Activated CD4-positive, alpha-beta T cell treated with anti-CD3 and anti-CD28 coated beads, Interleukin-2, Interleukin-4, amounts not matched to agents 100 ng/mL and 50 ng/mL, durations not matched to agents 16 hours and 8 hours (primary cell): ENCODE data around the gene ALB.

ENCODE experiments used
- DNase-seq: peaks from one replicate; pipeline ENCODE4 v3.0.0-alpha.2; 2020; ENCODE audit warnings: low spot score

The ALB gene

DNA sequence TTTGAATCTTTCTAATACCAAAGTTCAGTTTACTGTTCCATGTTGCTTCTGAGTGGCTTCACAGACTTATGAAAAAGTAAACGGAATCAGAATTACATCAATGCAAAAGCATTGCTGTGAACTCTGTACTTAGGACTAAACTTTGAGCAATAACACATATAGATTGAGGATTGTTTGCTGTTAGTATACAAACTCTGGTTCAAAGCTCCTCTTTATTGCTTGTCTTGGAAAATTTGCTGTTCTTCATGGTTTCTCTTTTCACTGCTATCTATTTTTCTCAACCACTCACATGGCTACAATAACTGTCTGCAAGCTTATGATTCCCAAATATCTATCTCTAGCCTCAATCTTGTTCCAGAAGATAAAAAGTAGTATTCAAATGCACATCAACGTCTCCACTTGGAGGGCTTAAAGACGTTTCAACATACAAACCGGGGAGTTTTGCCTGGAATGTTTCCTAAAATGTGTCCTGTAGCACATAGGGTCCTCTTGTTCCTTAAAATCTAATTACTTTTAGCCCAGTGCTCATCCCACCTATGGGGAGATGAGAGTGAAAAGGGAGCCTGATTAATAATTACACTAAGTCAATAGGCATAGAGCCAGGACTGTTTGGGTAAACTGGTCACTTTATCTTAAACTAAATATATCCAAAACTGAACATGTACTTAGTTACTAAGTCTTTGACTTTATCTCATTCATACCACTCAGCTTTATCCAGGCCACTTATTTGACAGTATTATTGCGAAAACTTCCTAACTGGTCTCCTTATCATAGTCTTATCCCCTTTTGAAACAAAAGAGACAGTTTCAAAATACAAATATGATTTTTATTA lies 28.3 kb downstream of the ALB start:
- DNase-seq, result no peak

- DNase-seq, result no peak
Observed at GRCh38 chr4:73433140-73433539, 29.1 kb downstream of the ALB start.

- no peak for DNase-seq
Observed at GRCh38 chr4:73434311-73434710, 30.2 kb downstream of the ALB start.

DNA sequence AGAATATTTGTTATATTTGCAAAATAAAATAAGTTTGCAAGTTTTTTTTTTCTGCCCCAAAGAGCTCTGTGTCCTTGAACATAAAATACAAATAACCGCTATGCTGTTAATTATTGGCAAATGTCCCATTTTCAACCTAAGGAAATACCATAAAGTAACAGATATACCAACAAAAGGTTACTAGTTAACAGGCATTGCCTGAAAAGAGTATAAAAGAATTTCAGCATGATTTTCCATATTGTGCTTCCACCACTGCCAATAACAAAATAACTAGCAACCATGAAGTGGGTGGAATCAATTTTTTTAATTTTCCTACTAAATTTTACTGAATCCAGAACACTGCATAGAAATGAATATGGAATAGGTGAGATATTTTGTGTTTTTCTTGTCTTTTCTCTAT lies 31.9 kb downstream of the ALB start, which contains the start of gene AFP:
TSS of gene AFP (plus strand) at position 238 of the 400 bp plus-strand sequence. CDS start at position 280, 42 bp downstream.
- DNase-seq, result no peak

GRCh38 chr4:73436674-73437557 lies 32.8 kb downstream of the ALB start:
- DNase-seq, result no peak

GRCh38 chr4:73437558-73437956 lies 33.5 kb downstream of the ALB start:
- no peak for DNase-seq

DNA sequence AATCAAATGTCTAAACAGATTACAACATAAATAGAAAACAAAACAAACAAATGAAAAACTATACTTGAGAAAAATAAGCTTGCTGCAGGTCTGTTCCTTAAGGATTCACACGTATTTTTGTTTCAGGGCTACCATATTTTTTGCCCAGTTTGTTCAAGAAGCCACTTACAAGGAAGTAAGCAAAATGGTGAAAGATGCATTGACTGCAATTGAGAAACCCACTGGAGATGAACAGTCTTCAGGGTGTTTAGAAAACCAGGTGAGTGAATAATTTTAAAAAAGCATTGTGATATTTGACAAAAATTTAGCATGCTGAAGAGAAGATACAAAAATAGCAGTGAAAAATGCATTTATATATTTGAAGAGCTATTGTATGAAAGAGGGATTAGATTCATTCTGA lies 34.0 kb downstream of the ALB start:
- DNase-seq, result no peak

- no peak for DNase-seq
Observed at GRCh38 chr4:73438582-73439215, 34.6 kb downstream of the ALB start.

DNA sequence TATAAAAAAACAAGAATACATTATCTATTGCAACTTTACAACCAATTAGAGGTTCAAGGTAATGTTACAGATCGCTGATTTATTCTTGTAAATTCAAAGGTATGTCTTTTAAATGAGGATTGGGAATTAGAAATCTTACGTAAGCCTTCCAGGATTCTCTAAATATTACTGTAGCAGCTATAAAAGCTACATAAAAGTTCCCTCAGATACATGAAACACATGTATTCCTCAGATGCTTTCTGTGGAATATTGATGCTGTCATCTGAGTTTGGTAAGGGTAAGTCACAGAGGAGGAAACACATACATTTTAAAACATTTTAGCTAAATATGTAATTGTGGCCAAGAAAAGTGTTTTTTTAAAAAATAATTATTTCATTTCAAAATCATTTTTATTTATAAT lies 35.4 kb downstream of the ALB start:
- no peak for DNase-seq

DNA sequence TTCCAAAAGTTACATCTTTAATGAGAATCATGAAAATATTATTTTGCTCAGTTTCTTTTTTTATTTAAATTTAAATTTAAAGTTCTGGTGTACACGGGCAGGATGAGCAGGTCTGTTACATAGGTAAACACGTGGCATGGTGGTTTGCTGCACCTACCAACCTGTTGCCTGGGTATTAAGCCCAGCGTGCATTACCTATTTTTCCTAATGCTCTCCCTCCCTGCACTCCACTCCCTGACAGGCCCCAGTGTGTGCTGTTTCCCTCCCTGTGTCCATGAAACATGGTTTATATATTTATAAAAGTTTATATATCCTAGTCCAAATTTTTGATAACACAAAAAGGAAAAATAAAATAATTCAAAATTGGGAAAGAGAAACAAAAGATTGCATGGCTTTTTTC lies 35.9 kb downstream of the ALB start:
- no peak for DNase-seq

GRCh38 chr4:73440653-73441052 lies 36.6 kb downstream of the ALB start:
- no peak for DNase-seq

GRCh38 chr4:73442275-73442674 lies 38.2 kb downstream of the ALB start:
- DNase-seq, result no peak

DNA sequence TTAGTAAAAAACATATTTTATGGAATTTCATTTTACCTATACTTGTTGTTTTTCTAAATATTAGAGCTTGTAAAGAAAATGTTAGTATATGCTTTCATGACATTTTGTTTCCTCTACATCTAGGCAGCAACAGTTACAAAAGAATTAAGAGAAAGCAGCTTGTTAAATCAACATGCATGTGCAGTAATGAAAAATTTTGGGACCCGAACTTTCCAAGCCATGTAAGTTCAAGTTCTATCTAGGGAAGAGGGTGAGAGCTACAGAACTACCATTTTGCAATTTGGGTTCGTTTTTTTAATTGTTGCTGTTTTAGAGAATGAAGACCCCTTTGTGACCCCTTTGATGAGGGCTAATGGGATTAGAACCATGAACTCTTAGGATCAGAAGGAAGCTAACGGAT lies 39.1 kb downstream of the ALB start:
- DNase-seq, result no peak

GRCh38 chr4:73445383-73446335 lies 41.6 kb downstream of the ALB start:
- DNase-seq, result no peak

DNA sequence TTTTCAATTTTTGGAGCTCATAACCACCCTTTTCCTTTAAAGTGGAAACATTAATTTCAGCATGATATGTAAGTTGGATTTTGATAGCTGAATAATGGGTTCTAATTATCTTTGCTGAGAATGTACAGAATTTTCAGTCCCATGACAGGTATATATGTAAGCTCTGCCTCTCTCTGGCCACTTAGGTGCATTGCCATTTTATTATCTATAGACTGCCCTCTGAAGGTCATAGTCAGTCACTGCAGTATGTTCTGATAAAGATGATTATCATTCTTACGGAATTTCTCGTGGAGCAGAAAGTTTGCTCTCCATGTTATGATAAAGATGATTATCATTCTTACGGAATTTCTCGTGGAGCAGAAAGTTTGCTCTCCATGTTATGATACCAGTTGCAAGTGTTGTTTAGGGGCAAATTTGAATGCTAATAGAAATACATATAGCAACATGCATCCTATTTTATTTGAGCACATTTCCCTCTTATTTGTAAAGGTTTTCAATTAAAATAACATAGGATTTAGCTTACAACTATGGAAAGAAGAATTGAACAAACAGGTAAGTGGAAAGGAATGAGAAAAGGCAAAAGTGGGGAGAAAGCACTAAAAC lies 42.4 kb downstream of the ALB start:
- DNase-seq, result peak; percentile 52

DNA sequence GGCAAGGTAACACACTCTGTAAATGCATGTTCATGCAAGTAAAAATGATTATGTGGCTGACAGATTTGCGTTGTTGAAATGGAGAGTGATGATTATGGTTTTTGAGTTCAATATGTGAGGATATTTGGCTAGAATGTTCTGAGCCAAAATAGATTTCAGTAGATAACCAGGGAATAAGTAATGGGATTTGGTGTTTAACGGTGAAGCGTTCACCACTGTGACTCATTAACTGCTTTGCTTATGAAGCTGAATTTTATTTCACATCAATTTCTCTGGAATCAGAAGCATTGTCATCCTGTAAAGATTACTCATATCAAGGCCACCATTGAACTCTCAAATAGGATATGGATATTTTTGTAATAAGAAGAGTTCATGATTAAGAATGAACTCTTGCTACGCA lies 43.6 kb downstream of the ALB start:
- DNase-seq, result peak; percentile 5

GRCh38 chr4:73448448-73449203 lies 44.5 kb downstream of the ALB start:
- no peak for DNase-seq

- no peak for DNase-seq
Observed at GRCh38 chr4:73450398-73451004, 46.4 kb downstream of the ALB start.

DNA sequence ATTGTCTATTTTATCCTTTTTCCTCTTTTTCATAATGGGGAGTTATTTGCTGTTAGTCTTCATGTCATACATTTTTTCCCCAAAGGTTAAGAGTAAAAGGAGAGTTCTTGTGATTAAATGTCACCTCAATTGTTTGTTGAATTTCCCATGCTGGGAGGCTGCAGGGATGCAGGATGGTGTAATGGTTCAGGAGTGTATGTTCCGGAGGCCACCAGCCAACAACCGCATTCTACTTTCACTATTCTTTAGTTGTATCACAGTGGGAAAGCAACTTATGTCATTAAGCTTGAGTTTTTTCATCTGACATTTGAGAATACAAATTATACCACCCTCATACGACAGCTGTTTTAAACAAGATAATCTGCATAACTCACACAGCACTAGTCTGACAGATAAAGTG lies 47.3 kb downstream of the ALB start:
- no peak for DNase-seq
